HepG2 (cell line): ENCODE measurements around the gene KAZN. TPM values are rescaled to one million over a fixed set of nuclear protein-coding genes. Genes with fewer than 3 reads are reported as not detected.

Experiments used
- ATAC-seq: fragments of 200-7000 bp; cut with Tn5 transposase; 3 replicates; pipeline ENCODE4 v1.9.1; 2020; ENCODE audit warnings: mild to moderate bottlenecking, moderate library complexity
- BruUV-seq: library from RNA; stranded (reverse); fragments of 400-500 nt; replicated peaks from 2 replicates; lab custom pipeline; 2021; lab: Mats Ljungman, UMichigan
- CTCF ChIA-PET: fragments of 300-600 bp; formaldehyde crosslinking; extraction: SDS; loops from one replicate; lab custom pipeline; 2021; ENCODE audit warnings: low total read pairs, inconsistent platforms, low intra/inter-chr PET ratio; lab: Yijun Ruan, JAX
- POLR2A ChIA-PET: fragments of 350-600 bp; sonication (Branson Sonifier 250); formaldehyde crosslinking; loops from one replicate; lab custom pipeline; 2020; ENCODE audit warnings: antibody characterized with exemption, inconsistent platforms; lab: Yijun Ruan, JAX
- DNase-seq: peaks from one replicate; pipeline ENCODE4 v3.0.0-alpha.2; 2015; ENCODE audit warnings: low spot score
- FAIRE-seq: peaks from 3 replicates; lab custom pipeline; 2011; peaks lifted over from hg19 to GRCh38; lab: Jason Lieb, UNC
- H2AFZ ChIP-seq: one replicate; pipeline ENCODE4 v1.6.1; 2011; ENCODE audit warnings: low read length, inconsistent platforms
- H3K27ac ChIP-seq: fragments of 300-600 bp; 3 replicates; pipeline ENCODE4 v1.8.0; 2011; ENCODE audit warnings: mixed run types, mild to moderate bottlenecking, mixed read lengths, low read length, inconsistent platforms; ENCODE audit not compliant: insufficient read depth; ENCODE audit errors: extremely low read length
- H3K27me3 ChIP-seq, 2 experiments: fragments of 200-600 bp in 1 of 2; 2 replicates in 1 of 2; 3 replicates in 1 of 2; pipeline versions ENCODE4 v1.6.0 to v1.8.0; 2011; ENCODE audit warnings: low read length in 2 of 2, mild to moderate bottlenecking in 2 of 2, moderate library complexity in 2 of 2, inconsistent platforms in 1 of 2; ENCODE audit not compliant: insufficient read depth in 2 of 2, control insufficient read depth in 1 of 2
- H3K36me3 ChIP-seq, 2 experiments: fragments of 200-600 bp in 1 of 2; replicated peaks in 1 of 2; 2 replicates in 1 of 2; 3 replicates in 1 of 2; pipeline versions ENCODE4 v1.5.1 to v1.8.0; 2011; ENCODE audit warnings: low read length in 2 of 2, inconsistent platforms in 1 of 2; ENCODE audit not compliant: insufficient read depth in 2 of 2, control insufficient read depth in 1 of 2
- H3K4me1 ChIP-seq: 2 replicates; pipeline ENCODE4 v1.5.1; 2012; ENCODE audit warnings: low read length, inconsistent platforms; ENCODE audit not compliant: insufficient read depth
- H3K4me2 ChIP-seq: 2 replicates; pipeline ENCODE4 v1.6.0; 2011; ENCODE audit warnings: low read depth, low read length, inconsistent platforms
- H3K4me3 ChIP-seq, 3 experiments: fragments of 200-600 bp in 1 of 3; sonication (generic), shearing (Covaris generic) in 1 of 3; replicated peaks in 1 of 3; 2 replicates each; pipeline ENCODE4 v1.5.1; 2011 to 2016; ENCODE audit warnings: low read length in 3 of 3, inconsistent platforms in 2 of 3, low read depth in 2 of 3, mild to moderate bottlenecking in 2 of 3, control low read depth in 1 of 3, mixed read lengths in 1 of 3; ENCODE audit not compliant: insufficient read depth in 1 of 3
- H3K79me2 ChIP-seq: one replicate; pipeline ENCODE4 v1.6.1; 2011; ENCODE audit warnings: low read length, inconsistent platforms; ENCODE audit not compliant: insufficient read depth
- H3K9ac ChIP-seq: 2 replicates; pipeline ENCODE4 v1.6.0; 2011; ENCODE audit warnings: mild to moderate bottlenecking, low read depth, low read length, inconsistent platforms; ENCODE audit not compliant: insufficient read depth
- H3K9me3 ChIP-seq: 2 replicates; pipeline ENCODE4 v1.5.1; 2012; ENCODE audit warnings: mild to moderate bottlenecking, low read length
- H4K20me1 ChIP-seq: 2 replicates; pipeline ENCODE4 v1.6.0; 2011; ENCODE audit warnings: inconsistent platforms, mild to moderate bottlenecking, low read length, moderate library complexity; ENCODE audit not compliant: insufficient read depth
- CHCHD3 ChIP-seq: sonication (generic); formaldehyde crosslinking; IDR thresholded peaks from 2 replicates; pipeline ENCODE4 v1.8.0; 2022; ENCODE audit warnings: mild to moderate bottlenecking, missing genetic modification reagents, moderate library complexity
- DR1 ChIP-seq: sonication (generic); formaldehyde crosslinking; IDR thresholded peaks from 2 replicates; pipeline ENCODE4 v1.8.0; 2021; ENCODE audit warnings: mild to moderate bottlenecking, missing genetic modification reagents, inconsistent platforms
- HOXA5 ChIP-seq: sonication (generic); formaldehyde crosslinking; IDR thresholded peaks from 2 replicates; pipeline ENCODE4 v1.4.0; 2020; ENCODE audit warnings: missing genetic modification reagents
- MYC ChIP-seq: sonication (generic); formaldehyde crosslinking; IDR thresholded peaks from 2 replicates; pipeline ENCODE4 v1.9.0; 2021; ENCODE audit warnings: missing genetic modification reagents, borderline replicate concordance
- MYPOP ChIP-seq: sonication (generic); formaldehyde crosslinking; IDR thresholded peaks from 2 replicates; pipeline ENCODE4 v1.8.1; 2023; ENCODE audit warnings: mild to moderate bottlenecking, moderate library complexity, missing genetic modification reagents
- RFX3 ChIP-seq: IDR thresholded peaks from 2 replicates; pipeline ENCODE4 v1.6.1; 2016; ENCODE audit warnings: missing biosample characterization, missing genetic modification reagents
- SSRP1 ChIP-seq: IDR thresholded peaks from 2 replicates; pipeline ENCODE4 v1.6.1; 2016; ENCODE audit warnings: control low read depth
- ZFAT ChIP-seq: sonication (generic); formaldehyde crosslinking; conservative IDR thresholded peaks from 2 replicates; pipeline ENCODE4 v1.8.1; 2023; ENCODE audit warnings: missing genetic modification reagents, inconsistent platforms
- ZNF746 ChIP-seq: sonication (generic); formaldehyde crosslinking; IDR thresholded peaks from 2 replicates; pipeline ENCODE4 v1.8.0; 2022; ENCODE audit warnings: mild to moderate bottlenecking, missing genetic modification reagents
- ZNF747 ChIP-seq: sonication (generic); formaldehyde crosslinking; IDR thresholded peaks from 2 replicates; pipeline ENCODE4 v1.8.1; 2023; ENCODE audit warnings: missing genetic modification reagents, mild to moderate bottlenecking, borderline replicate concordance
- ZNF780A ChIP-seq: sonication (generic); formaldehyde crosslinking; IDR thresholded peaks from 2 replicates; pipeline ENCODE4 v1.8.0; 2022; ENCODE audit warnings: mild to moderate bottlenecking, missing genetic modification reagents, moderate library complexity
- ZNF816 ChIP-seq: sonication (generic); formaldehyde crosslinking; IDR thresholded peaks from 2 replicates; pipeline ENCODE4 v1.8.0; 2022; ENCODE audit warnings: missing genetic modification reagents, mild to moderate bottlenecking, borderline replicate concordance
- WGBS: methylation state at CpG from one replicate; pipeline ENCODE4 v1.1.6; 2017; ENCODE audit warnings: low lambda C conversion rate; 5-methylcytosine and 5-hydroxymethylcytosine counted together
- in situ Hi-C: cut with HindIII; loops from 2 replicates; pipeline ENCODE4 v1.10.0; 2017; ENCODE audit warnings: low pct_unique_long_range_greater_than_20kb; ENCODE audit not compliant: extremely low pct_ligation_motif_present
- intact Hi-C: fragments of 100-400 bp; cut with micrococcal nuclease; formaldehyde crosslinking; loops from one replicate; pipeline ENCODE4 v1.10.0; 2022; ENCODE audit not compliant: unreplicated experiment
- polyA plus RNA-seq, 8 experiments: library from polyadenylated mRNA; depleted of rRNA in 3 of 8; stranded (reverse) in 7 of 8; unstranded in 1 of 8; fragments of >200 nt; fragmentation: Illumina TruSeq in 4 of 8; extraction: Trizol in 4 of 8; gene quantifications; 2 replicates each; pipeline versions ENCODE4 v1.2.1 to v1.2.3, GENCODE V29; 2011 to 2016; ENCODE audit warnings: low read depth in 4 of 8, missing spikeins in 1 of 8, mixed read lengths in 1 of 8; ENCODE audit not compliant: insufficient read depth in 1 of 8
- total RNA-seq, 5 experiments: library from RNA; depleted of rRNA; stranded (reverse); fragments of >200 nt; fragmentation: Illumina TruSeq; extraction: Trizol; gene quantifications; 2 replicates each; pipeline ENCODE4 v1.2.3, GENCODE V29; 2016; ENCODE audit warnings: low read depth in 1 of 5
- TF ChIP-seq, protein P1 (sequence below): sonication (generic); formaldehyde crosslinking; IDR thresholded peaks from 2 replicates; pipeline ENCODE4 v1.5.0; 2020; ENCODE audit warnings: missing genetic modification reagents, mild to moderate bottlenecking, borderline replicate concordance

KAZN gene
- total and polyA plus RNA-seq, 2 of the 13 experiments (the other 11 are each of a cell fraction or from before 2014, with no cell fraction given): 10.4 to 13.5 TPM

DNA sequence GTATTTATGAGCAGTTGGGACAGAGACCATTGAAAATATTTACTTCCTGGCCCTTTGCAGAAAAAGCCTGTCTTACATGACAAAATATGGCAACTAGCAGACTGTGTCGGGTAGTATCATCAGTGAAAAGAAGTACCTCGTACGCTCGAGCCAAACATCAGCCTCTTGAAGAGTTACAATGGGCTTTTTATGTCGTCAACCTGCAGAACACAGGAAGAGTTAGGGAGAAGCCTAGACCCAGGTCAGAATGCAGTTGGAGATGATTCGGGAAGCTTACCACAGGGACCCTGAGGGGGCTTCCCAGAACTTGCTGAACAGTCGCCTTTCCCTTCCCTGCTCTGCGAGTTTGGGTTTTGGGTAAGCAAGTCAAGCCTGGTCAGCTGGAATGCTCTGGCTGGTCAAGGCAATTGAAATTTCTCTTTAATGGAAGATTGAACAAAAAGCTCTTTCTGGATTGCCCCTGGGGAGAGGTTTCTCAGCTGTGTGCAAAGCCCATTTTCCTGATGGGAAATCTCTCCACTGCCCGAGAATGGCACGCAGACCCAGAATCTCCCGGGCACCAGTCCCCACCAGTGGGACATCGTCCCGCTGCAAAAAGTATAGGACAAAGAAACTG, 291.4 kb downstream of the KAZN start:
- no peaks in the 10 kb centered on the region for H3K36me3 ChIP-seq
- no peak overlapping the region for H3K27ac ChIP-seq
- no peaks in the 10 kb centered on the region for H3K9me3 ChIP-seq
- H4K20me1 ChIP-seq: no peaks in the 10 kb centered on the region
- BruUV-seq: no TSS peak
- no peaks in the 10 kb centered on the region for H3K79me2 ChIP-seq
- no peak for TF ChIP-seq MYC (CRISPR knock-in tag)
- TF ChIP-seq HOXA5 (CRISPR knock-in tag): no peak
- no peak for TF ChIP-seq DR1
- no peak for TF ChIP-seq CHCHD3 (CRISPR knock-in tag)
- TF ChIP-seq, all 625 proteins: peak for 0
- ATAC-seq: no peak
- FAIRE-seq: no peak
- in situ Hi-C loops: no loop called here
- WGBS: 50% methylated on average over 13 of the region's 13 CpGs
- no peaks in the 10 kb centered on the region; the same call in 1 of the 2 replicates for H3K4me1 ChIP-seq
- ChIA-PET CTCF (no interaction called here), POLR2A (no interaction called here)
- H3K27me3 ChIP-seq: peaks cover 4 to 62% of the 10 kb centered on the region in 2 experiments; a peak in 4 of 5 replicates
- no peak overlapping the region for H3K4me3 ChIP-seq
- H2AFZ ChIP-seq: no peak overlapping the region
- H3K9ac ChIP-seq: no peak overlapping the region
- no peak overlapping the region for H3K4me2 ChIP-seq
- intact Hi-C loops: no loop called here
- no peak for DNase-seq

DNA sequence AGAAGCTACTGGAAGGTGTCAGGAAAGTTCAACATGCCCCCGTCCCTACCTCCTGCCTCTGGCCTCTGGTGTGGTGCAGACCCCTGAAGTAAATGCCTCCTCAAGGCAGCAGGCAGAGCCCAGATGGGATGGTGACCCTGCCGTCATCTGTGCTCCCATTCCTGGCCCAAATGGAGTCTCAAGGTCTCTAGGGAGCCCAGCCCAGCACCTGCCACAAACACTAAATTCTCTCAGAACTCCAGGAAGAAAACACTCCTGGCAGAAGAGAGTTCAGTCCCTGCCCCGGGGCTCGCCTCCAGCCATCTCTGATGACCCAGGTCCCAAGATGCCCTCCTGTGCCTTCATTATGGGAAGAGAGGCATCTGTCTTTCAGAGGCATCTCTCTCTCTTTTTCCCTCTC, 293.5 kb downstream of the KAZN start:
- 0% methylated on average over 2 of the region's 4 CpGs for WGBS
- Histone ChIP-seq H3K9me3 (no peaks in the 10 kb centered on the region), H4K20me1 (no peaks in the 10 kb centered on the region), H3K27me3 (peaks cover 4 to 60% of the 10 kb centered on the region in 2 experiments; a peak in 3 of 5 replicates), H3K4me3 (no peak overlapping the region), H3K36me3 (no peaks in the 10 kb centered on the region), H3K9ac (no peak overlapping the region), H2AFZ (no peak overlapping the region), H3K4me1 (no peaks in the 10 kb centered on the region; the same call in 1 of the 2 replicates), H3K27ac (no peak overlapping the region), H3K4me2 (no peak overlapping the region), H3K79me2 (no peaks in the 10 kb centered on the region)
- ATAC-seq (no peak), DNase-seq (no peak), FAIRE-seq (no peak)
- ChIA-PET CTCF (no interaction called here), POLR2A (no interaction called here)
- intact Hi-C loops (no loop called here), in situ Hi-C loops (no loop called here)
- no TSS peak for BruUV-seq
- TF ChIP-seq RFX3 (no peak), MYPOP (CRISPR knock-in tag) (no peak), ZNF816 (CRISPR knock-in tag) (no peak), ZNF780A (no peak), ZNF747 (no peak), ZNF746 (CRISPR knock-in tag) (no peak), ZFAT (no peak), SSRP1 (CRISPR knock-in tag) (no peak)
- TF ChIP-seq, protein P1, sequence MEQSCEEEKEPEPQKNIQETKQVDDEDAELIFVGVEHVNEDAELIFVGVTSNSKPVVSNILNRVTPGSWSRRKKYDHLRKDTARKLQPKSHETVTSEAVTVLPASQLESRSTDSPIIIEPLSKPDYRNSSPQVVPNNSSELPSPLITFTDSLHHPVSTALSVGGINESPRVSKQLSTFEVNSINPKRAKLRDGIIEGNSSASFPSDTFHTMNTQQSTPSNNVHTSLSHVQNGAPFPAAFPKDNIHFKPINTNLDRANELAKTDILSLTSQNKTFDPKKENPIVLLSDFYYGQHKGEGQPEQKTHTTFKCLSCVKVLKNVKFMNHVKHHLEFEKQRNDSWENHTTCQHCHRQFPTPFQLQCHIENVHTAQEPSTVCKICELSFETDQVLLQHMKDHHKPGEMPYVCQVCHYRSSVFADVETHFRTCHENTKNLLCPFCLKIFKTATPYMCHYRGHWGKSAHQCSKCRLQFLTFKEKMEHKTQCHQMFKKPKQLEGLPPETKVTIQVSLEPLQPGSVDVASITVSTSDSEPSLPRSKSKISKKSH (CRISPR knock-in tag): no peak
